Left ventricle myocardium superior (tissue), 1 donor: Measurements from ENCODE around the gene BSG. TPM values are rescaled to one million over a fixed set of nuclear protein-coding genes. Genes with fewer than 3 reads are reported as not detected.
A peak's percentile ranks its signal among the peaks of the same experiment; 100 is the strongest.

ENCODE experiments used
- ATAC-seq: fragments of 200-7000 bp; cut with Tn5 transposase; one replicate; pipeline ENCODE4 v1.9.1; 2020; ENCODE audit warnings: mild to moderate bottlenecking, moderate library complexity
- DNase-seq: peaks from one replicate; pipeline ENCODE4 v3.0.0-alpha.2; 2020
- intact Hi-C: fragments of 100-400 bp; cut with micrococcal nuclease; formaldehyde crosslinking; loops from one replicate; pipeline ENCODE4 v1.11.0; 2022
- long read RNA-seq: library from polyadenylated mRNA; unstranded; transcript quantifications from one replicate; pipeline ENCODE4 v2.0.0, GENCODE V29; 2021
- total RNA-seq: library from RNA; stranded (reverse); fragmentation: NEBNext Ultra II Directional; extraction: Animal tissue kit (Norgen Biotek cat#: 25700); gene quantifications from one replicate; pipeline ENCODE4 v1.2.1, GENCODE V29; 2021
- donor health status: DM: no; HTN: yes; CAD: no; lungs with severe emphysema.

The BSG gene
- total RNA-seq = 1,923 TPM
- long read RNA-seq, partial matches to known transcripts = 299 of 2,270 reads
- long read RNA-seq, other reads (novel, unspliced or antisense) = 1,971 of 2,270 reads

- ATAC-seq = peak; percentile 69
- intact Hi-C loops = no loop called here
- DNase-seq = peak; percentile 99
Observed at GRCh38 chr19:572140-572742, at the start of gene BSG. TSS of gene BSG (plus strand) at chr19:572596. CDS start at chr19:572635, 39 bp downstream.

- intact Hi-C loops = no loop called here
- ATAC-seq = no peak
- DNase-seq = no peak
Observed at GRCh38 chr19:522726-523125, 49.7 kb upstream of the BSG start.

- intact Hi-C loops = no loop called here
- ATAC-seq (peak; percentile 62), DNase-seq (no peak)
Observed at GRCh38 chr19:524062-524674, 48.2 kb upstream of the BSG start.

GRCh38 chr19:525029-525428, 47.4 kb upstream of the BSG start:
- intact Hi-C loops = no loop called here

GRCh38 chr19:525857-526419, 46.5 kb upstream of the BSG start:
- DNase-seq (no peak), ATAC-seq (no peak)
- intact Hi-C loops = no loop called here

More at GRCh38 chr19:525029-525428, 47.4 kb upstream of the BSG start:
- ATAC-seq (no peak), DNase-seq (no peak)

- intact Hi-C loops = no loop called here
- no peak for ATAC-seq
- no peak for DNase-seq
Observed at GRCh38 chr19:530134-531008, 42.0 kb upstream of the BSG start.

- intact Hi-C loops = no loop called here
- ATAC-seq (peak; percentile 79), DNase-seq (peak; percentile 94)
Observed at GRCh38 chr19:531009-531752, 41.2 kb upstream of the BSG start.

GRCh38 chr19:531753-532560, 40.4 kb upstream of the BSG start, which contains the start of gene CDC34:
TSS of gene CDC34 (plus strand) at chr19:531760. CDS start at chr19:531932, 172 bp downstream.
- ATAC-seq (peak; percentile 5), DNase-seq (no peak)
- intact Hi-C loops = no loop called here

GRCh38 chr19:532561-533363, 39.6 kb upstream of the BSG start:
- DNase-seq = peak; percentile 93
- peak; percentile 64 for ATAC-seq
- intact Hi-C loops = no loop called here

- ATAC-seq (no peak), DNase-seq (no peak)
- intact Hi-C loops = no loop called here
Observed at GRCh38 chr19:533364-534058, 38.9 kb upstream of the BSG start.

GRCh38 chr19:534088-534487, 38.3 kb upstream of the BSG start:
- intact Hi-C loops = no loop called here
- DNase-seq (no peak), ATAC-seq (no peak)

GRCh38 chr19:535017-535835, 37.2 kb upstream of the BSG start:
- intact Hi-C loops = no loop called here

GRCh38 chr19:536031-536880, 36.1 kb upstream of the BSG start:
- no peak for DNase-seq

More at GRCh38 chr19:535017-535835, 37.2 kb upstream of the BSG start:
- DNase-seq (peak; percentile 58), ATAC-seq (no peak)

GRCh38 chr19:536881-537404, 35.5 kb upstream of the BSG start:
- ATAC-seq (no peak), DNase-seq (no peak)
- intact Hi-C loops = no loop called here

More at GRCh38 chr19:536031-536880, 36.1 kb upstream of the BSG start:
- intact Hi-C loops = no loop called here
- no peak for ATAC-seq
